OCI-LY7 (cell line): ENCODE data around the gene IL20RA. TPM values are rescaled to one million over a fixed set of nuclear protein-coding genes. Genes with fewer than 3 reads are reported as not detected.
A peak's percentile ranks its signal among the peaks of the same experiment; 100 is the strongest.
"Not testable (repeated sequence)": the region's sequence is repeated elsewhere in the genome, so short reads cannot be mapped to it uniquely, and the experiment has no call there.

Source experiments
- BruUV-seq: library from RNA; stranded (reverse); fragments of 400-500 nt; replicated peaks from 2 replicates; lab custom pipeline; 2021; lab: Mats Ljungman, UMichigan
- CTCF ChIA-PET: fragments of 300-600 bp; sonication (Branson Sonifier 250); formaldehyde crosslinking; loops from one replicate; lab custom pipeline; 2022; ENCODE audit warnings: antibody characterized with exemption; ENCODE audit not compliant: unreplicated experiment; lab: Charles Lee
- POLR2A ChIA-PET: fragments of 300-600 bp; sonication (Branson Sonifier 250); formaldehyde crosslinking; loops from one replicate; lab custom pipeline; 2022; ENCODE audit warnings: antibody characterized with exemption; lab: Charles Lee
- DNase-seq: peaks from one replicate; pipeline ENCODE4 v3.0.0-alpha.2; 2015; ENCODE audit warnings: low spot score
- H2AFZ ChIP-seq: fragments of 200-600 bp; sonication (generic), shearing (Covaris generic); 2 replicates; pipeline ENCODE4 v1.6.1; 2014; ENCODE audit warnings: mild to moderate bottlenecking, antibody characterized with exemption, low read length, moderate library complexity
- H3K27ac ChIP-seq: fragments of 200-600 bp; sonication (generic); 2 replicates; pipeline ENCODE4 v1.5.1; 2014; ENCODE audit warnings: mixed run types, low read depth, mild to moderate bottlenecking, moderate library complexity, low read length, inconsistent platforms; ENCODE audit not compliant: poor library complexity, severe bottlenecking
- H3K36me3 ChIP-seq: fragments of 200-600 bp; sonication (generic); 2 replicates; pipeline ENCODE4 v1.6.1; 2014; ENCODE audit warnings: mild to moderate bottlenecking, antibody characterized with exemption, low read length, moderate library complexity, mixed read lengths; ENCODE audit not compliant: insufficient read depth
- H3K4me1 ChIP-seq: fragments of 200-600 bp; sonication (generic); 2 replicates; pipeline ENCODE4 v1.5.1; 2014; ENCODE audit warnings: mild to moderate bottlenecking, low read length; ENCODE audit not compliant: insufficient read depth, poor library complexity, severe bottlenecking
- H3K4me2 ChIP-seq: fragments of 200-600 bp; sonication (generic); 2 replicates; pipeline ENCODE4 v1.6.1; 2014; ENCODE audit warnings: mild to moderate bottlenecking, low read length
- H3K4me3 ChIP-seq: fragments of 200-600 bp; sonication (generic); 2 replicates; pipeline ENCODE4 v1.5.1; 2014; ENCODE audit warnings: mild to moderate bottlenecking, low read depth, low read length; ENCODE audit not compliant: poor library complexity, severe bottlenecking
- H3K79me2 ChIP-seq: fragments of 200-600 bp; sonication (generic); 2 replicates; pipeline ENCODE4 v1.6.1; 2016; ENCODE audit warnings: low read depth, mild to moderate bottlenecking, low read length, moderate library complexity, mixed read lengths; ENCODE audit not compliant: insufficient read depth
- H3K9me2 ChIP-seq: fragments of 200-600 bp; sonication (generic); 2 replicates; pipeline ENCODE4 v1.6.1; 2016; ENCODE audit warnings: mild to moderate bottlenecking, low read length, mixed read lengths; ENCODE audit not compliant: insufficient read depth
- H3K9me3 ChIP-seq: fragments of 200-600 bp; sonication (generic); 2 replicates; pipeline ENCODE4 v1.6.1; 2014; ENCODE audit warnings: mild to moderate bottlenecking, mixed run types, low read length, mixed read lengths
- H4K20me1 ChIP-seq: fragments of 200-600 bp; sonication (generic); 2 replicates; pipeline ENCODE4 v1.6.1; 2014; ENCODE audit warnings: mild to moderate bottlenecking, antibody characterized with exemption, low read length, moderate library complexity, mixed read lengths; ENCODE audit not compliant: insufficient read depth
- EZH2phosphoT487 ChIP-seq: fragments of 200-600 bp; sonication (generic); IDR thresholded peaks from 2 replicates; pipeline ENCODE4 v1.6.1; 2018; ENCODE audit warnings: low read depth, borderline replicate concordance, mild to moderate bottlenecking, mixed run types, antibody characterized with exemption, low read length, moderate library complexity, mixed read lengths
- intact Hi-C: fragments of 100-400 bp; cut with micrococcal nuclease; formaldehyde crosslinking; loops from one replicate; pipeline ENCODE4 v1.10.0; 2022; ENCODE audit not compliant: unreplicated experiment
- total RNA-seq, 2 experiments: library from RNA; depleted of rRNA in 1 of 2; stranded (reverse); fragments of >200 nt in 1 of 2; shearing (Covaris generic) in 1 of 2; gene quantifications; 2 replicates each; pipeline ENCODE4 v1.2.3, GENCODE V29; 2014 to 2022
- TF ChIP-seq, protein P1 (sequence below): fragments of 200-600 bp; sonication (generic); conservative IDR thresholded peaks from 2 replicates; pipeline ENCODE4 v1.5.1; 2014; ENCODE audit warnings: mild to moderate bottlenecking, antibody characterized with exemption, low read length, moderate library complexity, mixed read lengths

The IL20RA gene
- total RNA-seq, 2 experiments from 2014 or later = not detected

DNA sequence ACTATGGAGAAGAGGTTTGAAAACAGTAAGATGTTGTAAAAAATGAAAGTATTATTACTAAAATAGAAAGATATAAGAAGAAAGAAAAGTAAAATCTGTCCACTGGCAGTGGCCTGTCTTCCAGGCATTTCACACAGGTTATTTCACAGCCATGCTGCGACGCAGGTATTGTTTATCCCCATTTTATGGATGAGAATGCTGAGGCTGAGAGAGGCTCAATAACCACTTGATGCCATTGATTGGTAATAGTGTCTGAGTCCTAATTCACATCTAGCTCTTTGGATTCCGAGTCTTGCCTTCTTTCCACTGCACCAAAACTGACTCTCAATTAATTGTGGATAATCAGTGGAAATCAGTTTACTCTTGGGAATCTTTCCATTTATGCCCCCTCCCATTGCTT is 37.2 kb upstream of the IL20RA start:
- H3K27ac ChIP-seq = no peak overlapping the region
- no peak overlapping the region for H3K4me2 ChIP-seq
- no peak for DNase-seq
- no peak overlapping the region for H2AFZ ChIP-seq
- no peaks in the 10 kb centered on the region for H3K4me1 ChIP-seq
- BruUV-seq = no TSS peak
- no peaks in the 10 kb centered on the region for H3K9me2 ChIP-seq
- no peaks in the 10 kb centered on the region for H3K79me2 ChIP-seq
- ChIA-PET POLR2A (no interaction called here), CTCF (no interaction called here)
- H3K4me3 ChIP-seq = no peak overlapping the region
- intact Hi-C loops = no loop called here
- TF ChIP-seq EZH2phosphoT487 = no peak
- TF ChIP-seq, protein P1, sequence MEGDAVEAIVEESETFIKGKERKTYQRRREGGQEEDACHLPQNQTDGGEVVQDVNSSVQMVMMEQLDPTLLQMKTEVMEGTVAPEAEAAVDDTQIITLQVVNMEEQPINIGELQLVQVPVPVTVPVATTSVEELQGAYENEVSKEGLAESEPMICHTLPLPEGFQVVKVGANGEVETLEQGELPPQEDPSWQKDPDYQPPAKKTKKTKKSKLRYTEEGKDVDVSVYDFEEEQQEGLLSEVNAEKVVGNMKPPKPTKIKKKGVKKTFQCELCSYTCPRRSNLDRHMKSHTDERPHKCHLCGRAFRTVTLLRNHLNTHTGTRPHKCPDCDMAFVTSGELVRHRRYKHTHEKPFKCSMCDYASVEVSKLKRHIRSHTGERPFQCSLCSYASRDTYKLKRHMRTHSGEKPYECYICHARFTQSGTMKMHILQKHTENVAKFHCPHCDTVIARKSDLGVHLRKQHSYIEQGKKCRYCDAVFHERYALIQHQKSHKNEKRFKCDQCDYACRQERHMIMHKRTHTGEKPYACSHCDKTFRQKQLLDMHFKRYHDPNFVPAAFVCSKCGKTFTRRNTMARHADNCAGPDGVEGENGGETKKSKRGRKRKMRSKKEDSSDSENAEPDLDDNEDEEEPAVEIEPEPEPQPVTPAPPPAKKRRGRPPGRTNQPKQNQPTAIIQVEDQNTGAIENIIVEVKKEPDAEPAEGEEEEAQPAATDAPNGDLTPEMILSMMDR = no peak
- no peaks in the 10 kb centered on the region for H3K36me3 ChIP-seq
- H3K9me3 ChIP-seq = no peaks in the 10 kb centered on the region
- H4K20me1 ChIP-seq = no peaks in the 10 kb centered on the region

GRCh38 chr6:137080711-137081110 is 35.9 kb upstream of the IL20RA start:
- CTCF ChIA-PET = interaction anchor here (0.6 kb wide), 1 partner anchor 234 kb away, joined by 5 read pairs; no protein-coding TSS in a partner anchor
- Histone ChIP-seq H3K9me3 (no peaks in the 10 kb centered on the region), H3K4me2 (no peak overlapping the region), H4K20me1 (no peaks in the 10 kb centered on the region), H3K79me2 (no peaks in the 10 kb centered on the region), H3K36me3 (no peaks in the 10 kb centered on the region), H3K27ac (no peak overlapping the region), H3K4me1 (no peaks in the 10 kb centered on the region), H2AFZ (no peak overlapping the region), H3K4me3 (no peak overlapping the region), H3K9me2 (no peaks in the 10 kb centered on the region)
- POLR2A ChIA-PET = interaction anchor here (0.7 to 0.9 kb wide), 2 partner anchors 8 to 469 kb away, joined by 3 read pairs; no protein-coding TSS in a partner anchor
- no peak for DNase-seq
- intact Hi-C loops = no loop called here
- TF ChIP-seq EZH2phosphoT487 = no peak
- TF ChIP-seq, protein P1 = no peak
- no TSS peak for BruUV-seq

GRCh38 chr6:137076277-137077068 is 31.7 kb upstream of the IL20RA start:
- POLR2A ChIA-PET = interaction anchor here (0.9 kb wide), 1 partner anchor 9 kb away, joined by 3 read pairs; no protein-coding TSS in a partner anchor
- CTCF ChIA-PET = no interaction called here
- DNase-seq = peak; percentile 82
- Histone ChIP-seq H2AFZ (no peak overlapping the region; the same call in 1 of the 2 replicates), H3K36me3 (no peaks in the 10 kb centered on the region), H3K4me2 (no peak overlapping the region), H3K9me3 (no peaks in the 10 kb centered on the region), H3K4me3 (no peak overlapping the region), H3K79me2 (no peaks in the 10 kb centered on the region), H4K20me1 (no peaks in the 10 kb centered on the region), H3K4me1 (no peaks in the 10 kb centered on the region), H3K27ac (no peak overlapping the region), H3K9me2 (no peaks in the 10 kb centered on the region)
- intact Hi-C loops = loop anchor here (1.0 to 2.0 kb wide), 3 partner anchors 90 to 564 kb away; no protein-coding TSS in a partner anchor
- TF ChIP-seq, protein P1 = peak; percentile 93
- TF ChIP-seq EZH2phosphoT487 = no peak
- no TSS peak for BruUV-seq

DNA sequence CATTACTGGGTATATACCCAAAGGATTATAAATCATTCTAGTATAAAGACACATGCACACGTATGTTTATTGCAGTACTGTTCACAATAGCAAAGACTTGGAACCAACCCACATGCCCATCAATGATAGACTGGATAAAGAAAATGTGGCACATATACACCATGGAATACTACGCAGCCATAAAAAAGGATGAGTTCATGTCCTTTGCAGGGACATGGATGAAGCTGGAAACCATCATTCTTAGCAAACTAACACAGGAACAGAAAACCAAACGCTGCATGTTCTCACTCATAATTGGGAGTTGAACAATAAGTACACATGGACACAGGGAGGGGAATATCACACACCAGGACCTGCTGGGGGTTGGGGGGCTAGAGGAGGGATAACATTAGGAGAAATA is 31.0 kb upstream of the IL20RA start:
- H3K9me2 ChIP-seq, H3K27ac ChIP-seq, H3K4me2 ChIP-seq, H3K4me1 ChIP-seq, H3K9me3 ChIP-seq, H4K20me1 ChIP-seq, POLR2A ChIA-PET, BruUV-seq, CTCF ChIA-PET, H3K36me3 ChIP-seq, H3K4me3 ChIP-seq, DNase-seq, H2AFZ ChIP-seq, H3K79me2 ChIP-seq: not testable (repeated sequence)
- intact Hi-C loops = loop anchor here (1.0 to 2.0 kb wide), 3 partner anchors 91 to 565 kb away; no protein-coding TSS in a partner anchor
